HG03565 (cell line): ENCODE results near the gene DCT.

Source experiments
- ATAC-seq: cut with Tn5 transposase; IDR thresholded peaks from one replicate; pipeline ENCODE4 v1.9.1; 2021; ENCODE audit warnings: mild to moderate bottlenecking, moderate library complexity; ENCODE audit not compliant: unreplicated experiment

DCT gene

GRCh38 chr13:94400874-94401273 lies 78.6 kb downstream of the DCT start:
- no peak for ATAC-seq

- no peak for ATAC-seq
Observed at GRCh38 chr13:94399812-94400211, 79.7 kb downstream of the DCT start.

- no peak for ATAC-seq
Observed at GRCh38 chr13:94395860-94396259, 83.6 kb downstream of the DCT start.

GRCh38 chr13:94394723-94395122 lies 84.8 kb downstream of the DCT start:
- no peak for ATAC-seq

- no peak for ATAC-seq
Observed at GRCh38 chr13:94390881-94391280, 88.6 kb downstream of the DCT start.

- ATAC-seq: no peak
Observed at GRCh38 chr13:94389604-94390351, 89.7 kb downstream of the DCT start.

GRCh38 chr13:94387047-94387446 lies 92.4 kb downstream of the DCT start:
- ATAC-seq: no peak
